ENCODE results near the gene REXO1. TPM values are rescaled to one million over a fixed set of nuclear protein-coding genes. Genes with fewer than 3 reads are reported as not detected.

Gene REXO1
- total RNA-seq, 1 donor from 2014 or later, result 69.6 TPM

DNA sequence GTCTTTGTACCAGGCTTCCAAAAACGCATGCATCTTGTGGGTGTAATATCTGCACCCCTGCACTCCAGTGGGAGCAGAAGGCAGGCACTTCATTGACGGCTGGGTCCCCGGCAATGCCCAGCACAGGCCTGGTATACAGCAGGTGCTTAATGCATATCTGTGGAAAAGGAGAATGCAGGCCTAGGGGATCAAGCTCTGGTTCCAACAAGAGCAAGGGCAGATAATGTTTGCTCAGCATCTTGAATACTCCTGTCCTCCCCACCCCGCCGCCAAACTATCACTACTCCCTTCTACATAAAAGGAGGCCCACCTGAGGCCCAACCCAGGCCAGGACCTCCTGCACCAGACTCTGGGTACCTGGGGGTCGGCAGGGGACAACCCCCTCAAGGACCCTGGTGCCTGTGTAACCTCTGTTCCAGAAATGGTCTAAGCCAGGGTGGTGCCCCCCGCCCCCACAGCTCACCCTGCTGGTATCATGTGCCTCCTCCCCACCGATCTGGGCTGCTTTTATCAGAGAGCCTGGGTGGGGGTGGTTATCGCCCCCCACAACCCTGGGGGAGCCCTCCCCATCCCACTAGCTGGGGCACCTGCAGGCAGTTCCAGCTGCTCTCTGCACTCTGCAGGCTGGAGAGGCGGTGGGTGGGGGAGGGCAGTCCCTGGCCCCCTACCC lies 10.3 kb upstream of the REXO1 start:
- CTCF ChIA-PET, result interaction anchor here (1.3 kb wide), 1 partner anchor 45 kb away, joined by 3 read pairs; no protein-coding TSS in a partner anchor
- Mint-ChIP-seq H3K27ac (peak overlapping the region; percentile 63), H3K9me3 (no peaks in the 10 kb centered on the region), H3K36me3 (ENCODE audit: low read depth) (no peaks in the 10 kb centered on the region), H3K4me3 (peak overlapping the region; percentile 24), H3K27me3 (no peaks in the 10 kb centered on the region), H3K4me1 (peaks cover 70% of the 10 kb centered on the region)
- intact Hi-C loops (cut with micrococcal nuclease), result loop anchor here (10.0 kb wide), 1 partner anchor 756 kb away; no protein-coding TSS in a partner anchor
- no peak for ATAC-seq (ENCODE audit: low read depth)
- no peak for TF ChIP-seq CTCF (IDR thresholded peaks at IDR 0.05)
- DNase-seq, result no peak
- POLR2A ChIA-PET, result interaction anchor here (0.7 to 3.1 kb wide), 8 partner anchors 10 to 794 kb away, joined by 3 to 15 read pairs (median 4); partner anchors contain the start of genes MKNK2 and REXO1

GRCh38 chr19:1857648-1858326 lies 9.5 kb upstream of the REXO1 start:
- Mint-ChIP-seq H3K9me3 (no peaks in the 10 kb centered on the region), H3K36me3 (ENCODE audit: low read depth) (peaks cover 2% of the 10 kb centered on the region), H3K4me3 (peak overlapping the region; percentile 24), H3K27ac (peak overlapping the region; percentile 68), H3K27me3 (no peaks in the 10 kb centered on the region), H3K4me1 (peaks cover 77% of the 10 kb centered on the region)
- POLR2A ChIA-PET, result interaction anchor here (0.6 to 3.1 kb wide), 13 partner anchors 9 to 209 kb away, joined by 3 to 15 read pairs (median 4); partner anchors contain the start of genes MKNK2 and REXO1
- DNase-seq (no peak), ATAC-seq (ENCODE audit: low read depth) (no peak)
- TF ChIP-seq CTCF (IDR thresholded peaks at IDR 0.05), result no peak
- intact Hi-C loops (cut with micrococcal nuclease), result loop anchor here (10.0 kb wide), 1 partner anchor 757 kb away; no protein-coding TSS in a partner anchor
- CTCF ChIA-PET, result interaction anchor here (1.3 kb wide), 2 partner anchors 31 to 46 kb away, joined by 3 read pairs; no protein-coding TSS in a partner anchor

DNA sequence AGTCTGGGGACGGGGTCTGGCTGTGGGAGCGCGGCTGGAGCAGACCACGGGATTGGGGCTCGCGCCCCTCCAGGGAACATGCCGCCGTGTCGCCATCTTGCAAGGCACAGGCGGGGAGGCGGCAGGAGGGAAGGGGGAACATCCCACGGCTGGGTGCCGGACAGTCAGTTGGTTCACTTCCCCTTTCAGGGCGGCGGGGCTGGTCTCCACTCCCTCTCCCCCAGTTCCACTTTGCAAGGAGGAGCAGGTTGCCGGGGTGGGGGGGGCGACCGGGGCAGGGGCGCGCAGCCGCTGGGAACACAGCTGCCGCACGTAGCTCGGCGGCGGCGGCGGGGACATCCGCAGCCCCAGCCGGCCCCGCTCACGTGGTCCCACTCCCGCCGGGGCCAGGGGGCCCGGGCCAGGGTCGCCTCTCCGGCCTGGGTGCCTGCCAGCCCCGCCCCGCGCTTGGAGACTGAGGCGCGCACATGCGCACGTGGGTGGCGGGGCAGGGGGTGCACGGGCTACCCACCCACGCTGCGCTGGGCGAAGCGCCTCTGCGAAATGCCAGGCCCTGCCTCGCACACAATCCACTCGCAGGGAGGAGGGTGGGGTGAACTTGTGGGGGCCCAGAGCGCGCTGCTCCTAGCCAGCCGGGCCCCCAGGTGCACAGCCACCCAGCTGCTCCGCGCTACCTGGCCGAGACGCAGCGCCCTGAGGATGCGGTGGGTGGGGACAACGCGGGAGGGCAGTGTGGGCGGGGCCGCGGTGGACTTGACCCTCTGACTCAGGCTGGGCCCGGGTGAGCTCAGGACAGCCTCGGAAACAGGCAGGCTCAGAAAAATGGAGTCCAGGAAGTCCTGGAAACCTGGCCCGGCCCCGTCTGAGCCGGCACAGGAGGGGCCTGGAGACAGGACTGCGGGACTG lies 8.7 kb upstream of the REXO1 start:
- DNase-seq, result peak; percentile 60
- ChIA-PET POLR2A (interaction anchor here (0.6 to 3.1 kb wide), 14 partner anchors 8 to 588 kb away, joined by 3 to 15 read pairs (median 4); no protein-coding TSS in a partner anchor), CTCF (interaction anchor here (0.9 to 1.3 kb wide), 3 partner anchors 30 to 185 kb away, joined by 3 read pairs; no protein-coding TSS in a partner anchor)
- Mint-ChIP-seq H3K27me3 (no peaks in the 10 kb centered on the region), H3K4me3 (peak overlapping the region; percentile 73), H3K9me3 (no peaks in the 10 kb centered on the region), H3K4me1 (peaks cover 77% of the 10 kb centered on the region), H3K36me3 (ENCODE audit: low read depth) (peaks cover 2% of the 10 kb centered on the region), H3K27ac (peak overlapping the region; percentile 89)
- TF ChIP-seq CTCF (IDR thresholded peaks at IDR 0.05), result no peak
- intact Hi-C loops (cut with micrococcal nuclease), result loop anchor here (10.0 kb wide), 1 partner anchor 758 kb away; no protein-coding TSS in a partner anchor
- ATAC-seq (ENCODE audit: low read depth), result peak; percentile 41

GRCh38 chr19:1856345-1856697 lies 8.0 kb upstream of the REXO1 start:
- peaks cover 73% of the 10 kb centered on the region for H3K4me1 Mint-ChIP-seq
- intact Hi-C loops (cut with micrococcal nuclease), result loop anchor here (10.0 kb wide), 1 partner anchor 758 kb away; no protein-coding TSS in a partner anchor
- no peak for TF ChIP-seq CTCF (IDR thresholded peaks at IDR 0.05)
- peak; percentile 0 for ATAC-seq (ENCODE audit: low read depth)
- H3K4me3 Mint-ChIP-seq, result peak overlapping the region; percentile 73
- H3K9me3 Mint-ChIP-seq, result no peaks in the 10 kb centered on the region
- peaks cover 2% of the 10 kb centered on the region for H3K36me3 Mint-ChIP-seq (ENCODE audit: low read depth)
- POLR2A ChIA-PET, result interaction anchor here (0.9 to 3.1 kb wide), 8 partner anchors 8 to 234 kb away, joined by 3 to 15 read pairs (median 6); no protein-coding TSS in a partner anchor
- CTCF ChIA-PET, result interaction anchor here (0.9 to 1.3 kb wide), 2 partner anchors 30 to 184 kb away, joined by 3 read pairs; no protein-coding TSS in a partner anchor
- no peaks in the 10 kb centered on the region for H3K27me3 Mint-ChIP-seq
- no peak for DNase-seq
- peak overlapping the region; percentile 89 for H3K27ac Mint-ChIP-seq
